CD14-positive monocyte (primary cell): ENCODE measurements around the gene MDH1. TPM values are rescaled to one million over a fixed set of nuclear protein-coding genes. Genes with fewer than 3 reads are reported as not detected.
"Not testable (repeated sequence)": the region's sequence is repeated elsewhere in the genome, so short reads cannot be mapped to it uniquely, and the experiment has no call there.

ENCODE experiments used
- DNase-seq, 3 donors: peaks; one replicate each; pipeline ENCODE4 v3.0.0-alpha.2; 2011 to 2022
- H2AFZ ChIP-seq: 2 replicates; pipeline ENCODE4 v1.6.0; 2012; ENCODE audit warnings: mild to moderate bottlenecking, low read depth, low read length, inconsistent platforms; ENCODE audit not compliant: insufficient read depth, poor library complexity, severe bottlenecking
- H3K27ac ChIP-seq, 2 donors: 1 replicate in 1 of 2; 2 replicates in 1 of 2; pipeline ENCODE4 v1.5.1; 2012 to 2013; ENCODE audit warnings: low read length in 2 of 2, control low read depth in 1 of 2, inconsistent platforms in 1 of 2, low read depth in 1 of 2, mild to moderate bottlenecking in 1 of 2
- H3K27me3 ChIP-seq, 2 donors: one replicate each; pipeline versions ENCODE4 v1.6.0 to v1.6.1; 2011 to 2013; ENCODE audit warnings: low read length in 2 of 2; ENCODE audit not compliant: control insufficient read depth in 2 of 2, insufficient read depth in 2 of 2
- H3K36me3 ChIP-seq, 2 donors: replicated peaks in 1 of 2; 1 replicate in 1 of 2; 2 replicates in 1 of 2; pipeline versions ENCODE4 v1.5.1 to v1.6.1; 2012 to 2013; ENCODE audit warnings: low read length in 2 of 2, control low read depth in 1 of 2, inconsistent platforms in 1 of 2, mild to moderate bottlenecking in 1 of 2; ENCODE audit not compliant: insufficient read depth in 2 of 2, control insufficient read depth in 1 of 2
- H3K4me1 ChIP-seq, 2 donors: 1 replicate in 1 of 2; 2 replicates in 1 of 2; pipeline versions ENCODE4 v1.5.1 to v1.6.1; 2012 to 2013; ENCODE audit warnings: low read length in 2 of 2, control low read depth in 1 of 2, inconsistent platforms in 1 of 2, mild to moderate bottlenecking in 1 of 2, moderate library complexity in 1 of 2; ENCODE audit not compliant: insufficient read depth in 2 of 2, control insufficient read depth in 1 of 2
- H3K4me2 ChIP-seq: replicated peaks from 2 replicates; pipeline ENCODE3; 2012; ENCODE audit warnings: low read length, moderate library complexity, mild to moderate bottlenecking; ENCODE audit not compliant: poor library complexity, severe bottlenecking; ENCODE audit errors: extremely low read depth
- H3K4me3 ChIP-seq, 3 experiments: fragments of 200-600 bp in 1 of 3; sonication (generic) in 1 of 3; replicated peaks in 1 of 3; 1 replicate in 2 of 3; 2 replicates in 1 of 3; pipeline ENCODE4 v1.5.1; 2011 to 2013; ENCODE audit warnings: low read length in 3 of 3, mild to moderate bottlenecking in 3 of 3, control low read depth in 2 of 3, low read depth in 2 of 3, inconsistent platforms in 1 of 3, moderate library complexity in 1 of 3
- H3K79me2 ChIP-seq: 2 replicates; pipeline ENCODE4 v1.6.0; 2012; ENCODE audit warnings: mild to moderate bottlenecking, control low read depth, inconsistent platforms, low read length, moderate library complexity; ENCODE audit not compliant: insufficient read depth
- H3K9ac ChIP-seq: 2 replicates; pipeline ENCODE4 v1.6.0; 2017; ENCODE audit warnings: low read length, mild to moderate bottlenecking; ENCODE audit not compliant: insufficient read depth, poor library complexity, severe bottlenecking
- H3K9me3 ChIP-seq, 2 donors: replicated peaks in 1 of 2; 1 replicate in 1 of 2; 2 replicates in 1 of 2; pipeline versions ENCODE4 v1.5.1 to v1.6.1; 2012 to 2013; ENCODE audit warnings: low read length in 2 of 2, control low read depth in 1 of 2; ENCODE audit not compliant: control insufficient read depth in 1 of 2, insufficient read depth in 1 of 2
- H4K20me1 ChIP-seq: 2 replicates; pipeline ENCODE4 v1.6.0; 2012; ENCODE audit warnings: mild to moderate bottlenecking, low read length, control low read depth, moderate library complexity; ENCODE audit not compliant: insufficient read depth
- H3K27ac Mint-ChIP-seq, 7 donors: one replicate each; pipeline ENCODE4 v1.8.0; 2020; ENCODE audit warnings: mild to moderate bottlenecking in 7 of 7, mixed read lengths in 7 of 7, moderate library complexity in 6 of 7, inconsistent platforms in 2 of 7
- H3K27me3 Mint-ChIP-seq, 3 donors: one replicate each; pipeline ENCODE4 v1.8.0; 2021 to 2022; ENCODE audit warnings: low read depth in 3 of 3, mild to moderate bottlenecking in 3 of 3, mixed read lengths in 3 of 3, moderate library complexity in 3 of 3, inconsistent platforms in 1 of 3
- H3K36me3 Mint-ChIP-seq, 2 donors: one replicate each; pipeline ENCODE4 v1.8.0; 2020; ENCODE audit warnings: mixed read lengths in 2 of 2, inconsistent platforms in 1 of 2, mild to moderate bottlenecking in 1 of 2
- H3K4me1 Mint-ChIP-seq: one replicate; pipeline ENCODE4 v1.8.0; 2020; ENCODE audit warnings: mild to moderate bottlenecking, mixed read lengths
- H3K4me3 Mint-ChIP-seq, 2 donors: one replicate each; pipeline ENCODE4 v1.8.0; 2020; ENCODE audit warnings: mild to moderate bottlenecking in 2 of 2, mixed read lengths in 2 of 2, moderate library complexity in 1 of 2
- H3K9me3 Mint-ChIP-seq, 7 donors: one replicate each; pipeline ENCODE4 v1.8.0; 2020 to 2022; ENCODE audit warnings: mixed read lengths in 7 of 7, mild to moderate bottlenecking in 6 of 7, moderate library complexity in 6 of 7, inconsistent platforms in 2 of 7
- CTCF ChIP-seq: fragments of 200-600 bp; IDR thresholded peaks from one replicate; pipeline ENCODE4 v1.8.0; 2022; ENCODE audit warnings: antibody characterized with exemption, mild to moderate bottlenecking
- WGBS: methylation state at CpG from one replicate; pipeline ENCODE4 v1.1.5; 2013; ENCODE audit warnings: missing lambda C conversion rate; ENCODE audit not compliant: insufficient coverage; 5-methylcytosine and 5-hydroxymethylcytosine counted together
- intact Hi-C, 2 donors: fragments of 100-400 bp; cut with micrococcal nuclease; formaldehyde crosslinking; loops; one replicate each; pipeline versions ENCODE4 v1.15.0 to v1.15.1; 2023
- polyA plus RNA-seq, 3 donors: library from polyadenylated mRNA; depleted of rRNA in 1 of 3; unstranded in 2 of 3; stranded (reverse) in 1 of 3; fragments of 300-500 nt in 2 of 3; fragments of >200 nt in 1 of 3; fragmentation: Illumina TruSeq in 2 of 3; gene quantifications; 1 replicate in 2 of 3; 2 replicates in 1 of 3; pipeline ENCODE4 v1.2.3, GENCODE V29; 2012 to 2021

Gene MDH1
- polyA plus RNA-seq, 3 donors = 63.2 to 218 (median 197) TPM

DNA sequence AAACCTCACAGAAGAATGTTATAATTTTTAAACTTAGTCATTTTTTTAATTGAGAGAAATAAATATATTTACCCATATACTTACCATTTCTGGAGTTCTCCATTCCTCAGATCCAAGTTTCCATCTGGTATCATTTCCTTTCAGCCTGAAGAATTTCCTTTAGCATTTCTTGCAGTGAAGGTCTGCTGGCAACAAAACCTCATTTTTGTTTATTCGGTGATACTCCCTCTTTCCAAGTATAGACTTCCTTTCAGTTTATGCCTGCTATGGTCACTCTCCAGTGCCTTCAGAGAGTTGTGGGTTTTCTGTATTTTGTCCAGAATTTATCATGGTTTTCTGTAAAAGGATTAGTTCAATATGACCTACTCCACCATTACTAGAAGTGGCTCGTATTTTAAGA is 17.5 kb upstream of the MDH1 start:
- Histone ChIP-seq H3K4me2 (no peak overlapping the region), H4K20me1 (no peaks in the 10 kb centered on the region), H3K36me3 (no peaks in the 10 kb centered on the region), H3K79me2 (peaks cover 4% of the 10 kb centered on the region), H3K4me1 (no peaks in the 10 kb centered on the region), H3K9ac (no peak overlapping the region), H3K9me3 (peaks cover 19 to 34% of the 10 kb centered on the region in 2 donors), H3K27ac (no peak overlapping the region), H3K4me3 (no peak overlapping the region), H2AFZ (no peak overlapping the region), H3K27me3 (no peaks in the 10 kb centered on the region)
- Mint-ChIP-seq H3K36me3 (peaks cover 5 to 15% of the 10 kb centered on the region in 2 donors), H3K27me3 (peaks cover 0 to 3% (median 0%) of the 10 kb centered on the region in 3 donors), H3K9me3 (peaks cover 25 to 43% (median 38%) of the 10 kb centered on the region in 7 donors), H3K4me3 (no peak overlapping the region), H3K27ac (no peak overlapping the region), H3K4me1 (no peaks in the 10 kb centered on the region)
- intact Hi-C loops = no loop called here
- WGBS = no CpG with 5 or more reads among the region's 2 CpGs
- no peak for TF ChIP-seq CTCF
- no peak for DNase-seq

DNA sequence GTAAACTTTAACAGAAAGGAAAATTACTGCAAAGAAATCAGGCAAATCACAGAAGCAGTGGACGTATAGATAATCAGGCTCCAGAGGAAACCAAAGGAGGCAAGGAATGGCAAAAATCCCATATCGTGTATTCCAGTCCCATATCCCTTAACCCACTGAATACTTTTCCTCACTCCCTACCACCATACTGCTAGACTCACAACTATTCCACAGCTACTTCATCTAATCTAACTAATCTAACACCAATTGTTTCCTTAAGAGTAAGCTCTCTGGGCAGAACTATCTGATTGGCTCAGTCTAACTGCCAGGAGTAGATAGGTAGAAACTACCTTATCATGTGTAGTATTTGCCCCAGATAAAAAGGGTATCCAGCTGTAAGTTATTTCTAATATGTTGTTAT is 16.8 kb upstream of the MDH1 start:
- WGBS = 100% methylated on average over 1 of the region's 2 CpGs
- TF ChIP-seq CTCF = no peak
- H4K20me1 ChIP-seq = no peaks in the 10 kb centered on the region
- DNase-seq = no peak
- H3K27ac Mint-ChIP-seq = no peak overlapping the region
- no peaks in the 10 kb centered on the region for H3K27me3 ChIP-seq
- H3K36me3 Mint-ChIP-seq = peaks cover 5 to 15% of the 10 kb centered on the region in 2 donors
- no peak overlapping the region for H3K27ac ChIP-seq
- H2AFZ ChIP-seq = no peak overlapping the region
- H3K27me3 Mint-ChIP-seq = peaks cover 0 to 3% (median 0%) of the 10 kb centered on the region in 3 donors
- no peak overlapping the region for H3K4me3 Mint-ChIP-seq
- no peaks in the 10 kb centered on the region for H3K36me3 ChIP-seq
- peaks cover 13 to 29% of the 10 kb centered on the region in 2 donors for H3K9me3 ChIP-seq
- intact Hi-C loops = no loop called here
- no peaks in the 10 kb centered on the region for H3K4me1 ChIP-seq
- H3K79me2 ChIP-seq = peaks cover 4% of the 10 kb centered on the region
- H3K4me2 ChIP-seq = no peak overlapping the region
- H3K9ac ChIP-seq = no peak overlapping the region
- H3K4me1 Mint-ChIP-seq = no peaks in the 10 kb centered on the region
- peaks cover 20 to 37% (median 31%) of the 10 kb centered on the region in 7 donors for H3K9me3 Mint-ChIP-seq
- H3K4me3 ChIP-seq = no peak overlapping the region

- H3K4me3 Mint-ChIP-seq, H3K27me3 Mint-ChIP-seq, H4K20me1 ChIP-seq, intact Hi-C loops, H3K79me2 ChIP-seq, H3K9ac ChIP-seq, H3K4me1 Mint-ChIP-seq, DNase-seq, H3K4me2 ChIP-seq, H3K27me3 ChIP-seq, H3K27ac ChIP-seq, H3K4me1 ChIP-seq, H3K27ac Mint-ChIP-seq, H3K4me3 ChIP-seq, H3K36me3 ChIP-seq, H2AFZ ChIP-seq: not testable (repeated sequence)
- Mint-ChIP-seq H3K36me3 (peaks cover 5 to 13% of the 10 kb centered on the region in 2 donors), H3K9me3 (peaks cover 16 to 30% (median 23%) of the 10 kb centered on the region in 7 donors)
- no CpG with 5 or more reads among the region's 3 CpGs for WGBS
- peaks cover 5 to 20% of the 10 kb centered on the region in 2 donors for H3K9me3 ChIP-seq
These were observed 15.7 kb upstream of the MDH1 start for GRCh38 chr2:63573026-63573425.
